HAP-1 (cell line): Measurements from ENCODE around the gene CEBPG.
A peak's percentile ranks its signal among the peaks of the same experiment; 100 is the strongest.

Source experiments
- DNase-seq, 2 experiments: peaks; one replicate each; pipeline ENCODE4 v3.0.0-alpha.2; 2016 to 2020; ENCODE audit warnings: low spot score in 2 of 2
- H3K27me3 ChIP-seq: fragments of 250-450 bp; sonication (Bioruptor Pico); 2 replicates; pipeline ENCODE4 v1.5.1; 2020; ENCODE audit warnings: low read depth, mild to moderate bottlenecking, moderate library complexity
- H3K36me3 ChIP-seq: fragments of 250-450 bp; sonication (Bioruptor Pico); replicated peaks from 2 replicates; pipeline ENCODE4 v1.5.1; 2020; ENCODE audit warnings: mild to moderate bottlenecking
- H3K4me1 ChIP-seq: fragments of 250-450 bp; sonication (Bioruptor Pico); 2 replicates; pipeline ENCODE4 v1.5.1; 2020; ENCODE audit warnings: mild to moderate bottlenecking
- H3K4me3 ChIP-seq: fragments of 250-450 bp; sonication (Bioruptor Pico); 2 replicates; pipeline ENCODE4 v1.5.1; 2020; ENCODE audit warnings: mild to moderate bottlenecking, moderate library complexity
- H3K9me3 ChIP-seq: fragments of 250-450 bp; sonication (Bioruptor Pico); 2 replicates; pipeline ENCODE4 v1.5.1; 2020; ENCODE audit warnings: mild to moderate bottlenecking, moderate library complexity
- in situ Hi-C: fragments of 300-500 bp; cut with MboI; formaldehyde crosslinking; loops from 3 replicates; pipeline ENCODE4 v1.14.3; 2020; ENCODE audit warnings: low sequenced_read_pairs, inconsistent platforms, mixed read lengths

Gene CEBPG

DNA sequence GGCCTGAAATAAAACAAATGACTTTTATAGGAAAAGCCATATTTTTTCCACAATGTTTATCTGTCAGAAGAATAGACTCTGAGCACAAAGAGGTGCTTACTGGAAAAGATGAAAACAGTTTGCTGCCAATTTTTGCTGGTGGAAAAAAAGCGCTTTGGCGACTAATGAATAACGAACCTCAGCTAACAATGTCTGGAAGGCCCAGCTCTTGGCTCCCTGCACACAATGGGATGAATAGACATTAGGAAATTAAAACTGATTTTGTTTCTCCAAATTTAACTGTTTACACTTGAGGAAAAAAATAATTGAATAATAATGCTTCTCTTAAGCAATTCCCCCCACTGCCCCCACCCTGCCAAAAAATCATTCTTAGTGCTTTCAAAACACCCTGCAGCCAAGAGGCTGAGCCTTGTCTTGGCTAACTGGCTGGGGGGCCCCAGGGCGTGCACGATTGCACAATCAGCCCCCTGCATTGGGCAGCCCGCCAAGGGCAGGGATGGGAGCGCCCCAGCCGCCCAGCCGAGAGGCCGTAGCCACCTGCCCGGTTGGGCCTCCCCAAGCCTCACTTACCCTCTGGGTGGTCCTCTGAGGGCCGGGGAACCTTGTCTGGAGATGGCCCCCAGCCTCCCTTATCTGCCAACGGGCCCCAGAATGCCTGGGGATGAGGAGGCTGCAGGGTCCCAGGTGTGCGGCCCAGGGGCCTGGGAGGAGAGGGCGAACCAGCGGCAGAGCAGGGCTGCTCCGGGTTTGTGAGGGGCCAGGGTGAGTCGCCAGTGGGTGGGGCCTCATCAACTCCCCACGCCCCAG, 16.8 kb downstream of the CEBPG start:
- peak; percentile 42 to 76 for DNase-seq
- in situ Hi-C loops, result no loop called here
- no peaks in the 10 kb centered on the region for H3K36me3 ChIP-seq
- no peak overlapping the region for H3K4me3 ChIP-seq
- no peaks in the 10 kb centered on the region for H3K9me3 ChIP-seq
- no peaks in the 10 kb centered on the region for H3K27me3 ChIP-seq
- H3K4me1 ChIP-seq, result peaks cover 15% of the 10 kb centered on the region

DNA sequence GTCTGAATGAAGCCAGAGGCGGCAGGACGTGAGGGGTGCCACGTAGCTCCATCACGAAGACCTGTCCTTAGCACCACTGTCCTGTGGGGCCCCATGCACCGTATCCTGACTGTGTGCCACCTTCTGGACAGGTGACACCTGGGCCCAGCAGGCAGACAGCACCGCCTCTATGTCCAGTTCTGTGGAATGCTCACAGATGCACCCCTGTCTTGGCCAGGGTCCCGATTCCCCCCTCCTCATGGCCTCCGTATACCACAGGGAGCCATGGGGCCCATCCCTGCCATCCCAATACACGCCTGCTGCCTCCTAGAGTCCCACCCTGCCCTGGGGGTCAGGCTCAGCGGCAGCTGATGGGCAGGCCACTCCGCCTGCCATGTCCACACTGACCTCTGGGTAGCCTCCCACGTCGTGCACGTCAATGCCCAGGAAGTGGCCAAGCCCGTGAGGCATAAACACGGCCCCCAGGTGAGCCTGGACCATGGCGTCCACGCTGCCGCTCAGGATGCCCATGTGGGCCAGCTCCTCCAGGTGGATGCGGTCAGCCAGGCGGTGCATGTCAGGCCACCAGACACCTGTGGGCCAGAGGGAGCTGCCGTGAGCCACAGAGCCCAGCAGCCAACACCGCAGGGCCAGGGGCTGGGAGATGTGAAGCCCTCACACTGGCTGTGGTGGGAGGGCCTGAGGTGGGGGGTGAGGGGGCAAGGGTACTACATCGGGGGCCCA, 17.6 kb downstream of the CEBPG start:
- no peaks in the 10 kb centered on the region for H3K36me3 ChIP-seq

DNA sequence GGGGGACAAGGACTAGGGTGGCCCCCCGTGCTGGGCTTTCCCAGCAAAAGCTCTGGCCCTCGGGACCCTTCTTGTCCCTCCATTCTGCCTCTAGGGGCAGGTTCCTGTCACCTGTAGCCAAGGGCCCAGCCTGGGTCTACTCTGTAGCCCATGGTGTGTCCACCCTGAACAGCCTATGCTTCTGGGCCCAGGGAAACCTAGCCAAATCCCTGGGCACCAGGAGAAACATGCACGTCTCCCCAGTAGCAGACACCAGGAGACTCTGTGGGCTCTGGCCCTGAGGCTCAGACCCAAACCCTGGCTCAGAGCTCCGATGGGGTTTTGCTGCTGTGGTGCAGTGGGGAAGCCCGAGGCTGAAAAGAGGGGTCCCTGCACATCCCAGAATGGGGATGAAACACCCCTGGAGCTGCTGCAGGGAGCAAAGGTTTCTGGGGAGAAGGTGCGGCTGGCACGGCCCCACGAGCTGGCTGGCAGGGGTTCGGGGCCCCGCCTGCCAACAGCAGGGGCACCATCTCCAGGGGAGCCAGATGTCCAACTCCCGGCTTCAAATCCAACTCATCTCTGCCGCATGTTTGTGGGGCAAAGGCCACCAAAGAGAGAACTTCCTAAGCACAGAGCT, 18.2 kb downstream of the CEBPG start:
- DNase-seq, result no peak
- Histone ChIP-seq H3K36me3 (no peaks in the 10 kb centered on the region), H3K9me3 (no peaks in the 10 kb centered on the region), H3K4me3 (no peak overlapping the region), H3K4me1 (peaks cover 15% of the 10 kb centered on the region), H3K27me3 (no peaks in the 10 kb centered on the region)
- in situ Hi-C loops, result no loop called here

More for the DNA sequence above, 17.6 kb downstream of the CEBPG start:
- DNase-seq, result no peak
- Histone ChIP-seq H3K4me1 (peaks cover 15% of the 10 kb centered on the region), H3K9me3 (no peaks in the 10 kb centered on the region), H3K27me3 (no peaks in the 10 kb centered on the region), H3K4me3 (no peak overlapping the region)
- in situ Hi-C loops, result no loop called here

DNA sequence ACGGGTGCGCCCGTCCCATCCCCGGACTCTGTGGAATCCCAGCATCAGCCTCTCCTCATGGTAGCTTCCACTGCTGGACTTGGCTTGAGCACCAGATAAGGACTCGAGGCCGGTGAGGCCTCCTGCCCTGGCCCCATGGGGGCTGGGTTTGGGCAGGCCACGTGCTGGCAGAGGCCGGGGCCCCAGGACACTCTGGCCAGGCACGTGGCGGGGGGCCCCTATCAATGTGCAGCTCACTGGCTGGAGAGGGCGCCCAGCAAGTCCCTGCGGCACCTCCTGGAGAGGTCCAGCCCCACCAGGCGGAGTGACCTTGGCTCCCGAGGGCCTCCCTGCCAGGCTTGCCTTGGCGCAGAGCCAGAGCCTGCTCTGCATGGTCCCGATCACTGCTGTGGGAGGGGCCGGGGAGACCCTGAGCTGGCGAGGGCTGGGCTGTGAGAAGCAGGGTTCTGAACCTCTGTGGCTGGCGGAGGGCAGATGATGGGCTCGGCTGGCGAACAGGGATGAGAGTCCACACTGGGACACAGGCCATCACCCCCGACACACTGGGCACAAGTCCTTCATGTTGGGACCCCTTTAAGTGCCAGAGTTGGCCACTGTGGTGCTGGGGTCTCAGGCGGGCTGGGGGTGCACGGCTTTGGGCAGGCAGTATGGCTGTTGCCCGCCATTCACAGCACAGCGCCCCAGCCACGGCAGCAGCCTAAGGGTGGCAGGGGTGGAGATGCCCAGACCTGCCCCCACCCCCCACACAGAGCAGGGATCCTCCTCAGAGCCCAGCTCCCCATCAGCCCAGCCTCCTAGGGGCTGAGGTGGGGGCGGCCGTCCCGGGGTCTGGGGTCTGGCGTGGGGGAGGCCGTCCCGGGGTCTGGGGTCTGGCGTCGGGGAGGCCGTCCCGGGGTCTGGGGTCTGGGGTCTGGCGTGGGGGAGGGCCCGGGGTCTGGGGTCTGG, 19.1 kb downstream of the CEBPG start:
- DNase-seq, result no peak
- Histone ChIP-seq H3K27me3 (no peaks in the 10 kb centered on the region), H3K36me3 (no peaks in the 10 kb centered on the region), H3K4me3 (no peak overlapping the region), H3K4me1 (peaks cover 15% of the 10 kb centered on the region), H3K9me3 (no peaks in the 10 kb centered on the region)
- in situ Hi-C loops, result no loop called here

DNA sequence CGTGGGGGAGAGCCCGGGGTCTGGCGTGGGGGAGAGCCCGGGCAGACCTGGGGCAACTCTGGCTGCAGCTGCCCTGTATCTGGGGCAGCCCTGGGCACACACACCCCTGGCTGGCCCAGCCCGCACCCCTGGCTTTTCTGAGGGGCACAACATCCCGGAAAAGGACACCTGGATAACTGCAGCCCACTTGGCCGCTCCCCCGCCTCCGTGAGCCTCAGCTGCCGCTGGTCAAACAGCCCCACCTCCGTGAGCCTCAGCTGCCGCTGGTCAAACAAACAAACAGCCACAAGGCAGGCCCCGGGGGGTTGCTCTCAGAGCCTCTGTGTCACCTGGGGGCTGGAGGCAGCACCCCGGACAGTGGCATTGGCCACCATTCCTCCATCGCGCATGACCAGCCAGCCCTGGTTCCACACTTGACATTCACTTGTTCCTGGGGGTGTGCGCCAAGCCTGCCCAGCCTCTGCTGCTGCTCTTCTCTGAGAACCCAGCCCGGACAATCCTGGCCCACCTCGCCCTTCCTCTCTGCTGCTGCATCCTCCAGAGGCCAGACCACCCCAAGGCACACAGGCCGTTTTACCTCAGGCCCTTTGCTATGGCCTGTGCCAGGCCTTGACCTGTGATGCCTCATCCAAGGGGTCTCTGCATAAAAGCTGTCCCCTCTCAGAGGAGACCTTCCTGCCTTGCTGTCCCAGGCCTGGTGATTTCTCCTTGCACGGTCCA, 19.9 kb downstream of the CEBPG start:
- in situ Hi-C loops, result no loop called here
- no peaks in the 10 kb centered on the region for H3K27me3 ChIP-seq
- H3K9me3 ChIP-seq, result no peaks in the 10 kb centered on the region
- no peak for DNase-seq
- H3K4me1 ChIP-seq, result peaks cover 15% of the 10 kb centered on the region
- no peak overlapping the region for H3K4me3 ChIP-seq
- H3K36me3 ChIP-seq, result no peaks in the 10 kb centered on the region

DNA sequence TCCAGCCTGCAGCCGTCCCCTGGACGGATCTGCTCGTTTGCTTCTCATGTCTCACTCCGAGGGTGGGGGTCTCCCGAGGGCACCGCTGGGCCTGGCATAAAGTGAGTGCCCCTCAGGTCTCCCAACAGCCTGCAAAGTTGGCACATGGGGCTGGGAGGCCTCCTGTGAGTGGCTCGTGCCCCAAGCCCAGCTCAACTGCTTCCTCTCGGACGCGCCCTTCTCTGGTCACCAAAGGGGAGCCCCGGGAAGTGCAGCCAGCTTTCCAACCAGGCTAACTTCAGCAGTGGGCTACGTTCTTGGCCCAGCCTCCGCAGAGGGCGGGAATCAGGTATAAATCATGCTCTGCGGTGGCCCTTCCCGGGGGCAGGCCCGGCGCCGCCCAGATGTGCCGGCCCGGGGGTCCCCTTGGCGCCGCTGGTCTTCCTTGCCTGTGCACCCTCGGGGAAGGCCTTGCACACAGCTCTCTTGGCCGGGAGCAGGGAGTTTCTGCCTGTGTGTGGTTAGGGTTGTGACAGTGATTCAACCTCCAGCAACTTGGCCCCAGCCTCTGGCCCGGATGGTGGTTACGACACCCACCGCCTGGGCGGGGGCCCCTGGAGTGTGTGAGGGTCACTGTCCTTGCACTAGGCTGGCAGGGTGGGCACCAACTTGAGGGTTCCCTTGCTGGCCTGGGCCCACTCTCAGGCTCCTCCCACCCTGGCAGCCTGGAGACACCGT, 20.7 kb downstream of the CEBPG start:
- no peaks in the 10 kb centered on the region for H3K27me3 ChIP-seq
- H3K9me3 ChIP-seq, result no peaks in the 10 kb centered on the region
- DNase-seq, result no peak
- in situ Hi-C loops, result no loop called here
- no peaks in the 10 kb centered on the region for H3K36me3 ChIP-seq
- H3K4me3 ChIP-seq, result no peak overlapping the region
- H3K4me1 ChIP-seq, result peaks cover 15% of the 10 kb centered on the region

DNA sequence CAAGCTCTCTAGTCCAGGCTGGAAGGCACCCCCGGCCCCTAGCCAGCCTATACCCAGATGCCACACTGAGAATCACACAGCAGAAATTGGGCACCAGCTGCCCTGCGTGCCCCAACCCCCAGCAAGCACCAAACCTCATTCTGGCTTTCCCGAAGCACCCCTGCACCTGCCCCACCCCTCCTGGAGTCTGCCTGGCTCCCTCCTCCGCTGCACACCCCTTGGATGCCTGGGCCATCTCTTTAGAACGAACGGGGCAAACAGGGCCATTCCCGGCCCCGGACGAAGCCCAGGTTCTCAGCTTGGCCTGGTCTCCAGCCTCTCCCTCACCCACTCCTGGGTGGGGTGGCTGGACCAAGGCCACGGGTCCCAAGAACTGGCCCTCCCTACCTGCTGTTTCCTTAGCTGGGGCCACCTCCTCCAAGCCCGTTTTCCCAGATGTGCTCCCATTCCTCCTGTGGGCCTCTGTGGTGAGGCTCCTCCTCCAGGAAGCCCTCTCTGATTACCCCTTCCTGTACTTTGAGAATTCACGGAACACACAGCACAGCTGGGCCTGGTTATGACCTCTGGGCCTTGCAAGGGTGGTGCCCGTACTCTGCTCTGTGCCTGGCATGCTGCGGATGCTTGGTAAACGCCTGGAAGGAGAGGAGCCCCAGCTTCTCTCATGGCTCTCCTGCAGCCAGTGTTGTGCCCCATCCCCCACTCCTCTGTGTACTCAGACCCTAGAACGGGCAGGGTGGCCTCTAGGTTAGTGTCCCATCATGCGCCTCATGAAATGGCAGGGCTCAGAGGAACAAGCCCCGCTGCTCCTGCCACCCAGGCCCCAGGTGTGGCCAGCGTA, 21.4 kb downstream of the CEBPG start:
- Histone ChIP-seq H3K4me1 (peaks cover 8% of the 10 kb centered on the region), H3K36me3 (no peaks in the 10 kb centered on the region), H3K4me3 (no peak overlapping the region), H3K27me3 (no peaks in the 10 kb centered on the region), H3K9me3 (no peaks in the 10 kb centered on the region)
- no peak for DNase-seq
- in situ Hi-C loops, result no loop called here

DNA sequence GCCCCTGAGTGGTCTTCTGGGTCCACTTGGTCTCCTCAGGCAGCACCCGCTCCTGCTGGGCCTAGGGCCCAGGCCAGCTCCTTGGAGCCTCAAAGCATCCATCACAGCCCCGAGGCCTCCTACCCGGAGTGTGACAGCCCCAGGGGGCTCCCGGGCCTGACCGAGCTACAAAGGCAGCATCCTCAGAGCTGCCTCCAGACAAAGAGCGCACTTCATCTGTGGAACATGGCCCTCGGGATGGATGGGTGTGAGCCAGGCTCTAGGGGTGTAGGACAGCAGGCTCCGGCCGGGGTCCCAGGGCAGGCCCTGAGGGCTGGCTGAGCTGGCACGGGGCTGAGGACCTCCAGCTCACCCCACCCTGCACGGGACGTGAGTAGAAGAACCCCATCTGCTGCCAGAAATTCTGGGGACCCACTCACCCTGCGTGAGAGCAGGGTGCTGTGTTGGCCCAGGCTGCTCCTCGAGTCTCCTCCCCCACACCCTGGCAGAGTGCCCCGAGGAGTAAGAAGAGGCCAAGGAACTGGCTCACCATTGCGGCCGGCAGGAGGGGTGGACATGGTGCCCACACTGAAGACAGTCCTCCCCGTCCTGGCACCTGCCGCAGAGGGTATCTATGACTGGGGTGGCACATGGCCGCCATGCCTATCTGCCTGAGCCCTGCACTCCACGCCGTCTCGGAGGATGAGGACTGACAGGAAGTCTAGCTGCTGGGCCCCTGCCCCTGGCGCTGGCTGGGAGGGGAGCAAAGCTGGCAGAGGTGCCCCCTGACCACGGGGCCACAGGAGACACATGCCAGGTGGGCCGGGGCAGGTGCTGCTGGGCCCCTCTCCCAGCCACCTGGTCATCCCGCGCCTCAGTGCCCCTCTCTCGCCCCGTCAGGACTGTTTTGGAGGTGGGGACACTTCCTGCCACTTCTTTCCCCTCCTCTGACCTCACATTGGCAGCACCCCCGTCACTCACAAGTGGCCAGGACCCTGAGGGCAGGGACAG, 22.3 kb downstream of the CEBPG start:
- no peak overlapping the region for H3K4me3 ChIP-seq
- H3K36me3 ChIP-seq, result no peaks in the 10 kb centered on the region
- H3K27me3 ChIP-seq, result no peaks in the 10 kb centered on the region
- DNase-seq, result no peak
- in situ Hi-C loops, result no loop called here
- peaks cover 2% of the 10 kb centered on the region for H3K4me1 ChIP-seq
- H3K9me3 ChIP-seq, result no peaks in the 10 kb centered on the region

DNA sequence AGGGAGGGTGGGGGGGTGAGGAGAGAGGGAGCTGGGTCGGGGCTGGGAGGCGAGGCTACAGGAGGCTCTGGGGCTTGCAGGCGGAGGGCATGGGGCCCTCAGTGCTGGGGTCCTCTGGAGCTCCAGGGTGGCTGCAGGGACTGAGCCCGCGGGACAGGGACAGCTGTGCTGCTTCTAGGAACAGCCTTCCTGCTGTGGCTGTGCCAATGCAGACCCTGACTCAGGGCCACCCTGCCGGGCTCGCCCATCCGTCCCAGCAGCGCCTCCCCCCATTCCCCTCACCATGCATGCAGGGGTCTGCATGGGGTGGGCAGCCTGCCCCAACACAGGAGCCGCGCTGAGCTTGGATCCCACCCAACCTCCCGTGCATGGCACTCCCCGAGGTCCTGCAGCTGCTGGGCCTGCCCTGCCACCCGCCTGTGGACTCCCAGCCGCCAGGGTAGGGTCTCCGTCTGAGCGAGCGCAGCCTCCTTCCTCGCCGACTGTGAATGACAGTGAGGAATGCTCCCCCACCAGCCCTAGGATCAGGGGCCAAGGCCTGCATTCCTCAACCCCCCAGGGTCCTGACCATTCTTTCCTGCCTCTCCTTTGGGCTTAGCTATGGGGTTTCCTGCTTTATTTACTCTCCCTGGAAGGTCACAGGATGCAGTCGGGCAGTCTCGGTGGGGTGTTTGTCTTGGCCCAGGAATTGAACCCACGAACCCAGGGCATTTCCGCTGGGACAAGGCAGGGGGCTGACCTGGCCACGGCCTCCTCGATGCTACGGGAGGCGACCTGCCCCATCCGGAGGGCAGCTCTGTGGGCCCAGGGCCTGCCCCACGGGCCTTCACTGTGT, 23.4 kb downstream of the CEBPG start:
- DNase-seq, result no peak
- Histone ChIP-seq H3K4me3 (no peak overlapping the region), H3K36me3 (no peaks in the 10 kb centered on the region), H3K27me3 (no peaks in the 10 kb centered on the region), H3K4me1 (no peaks in the 10 kb centered on the region), H3K9me3 (no peaks in the 10 kb centered on the region)
- in situ Hi-C loops, result no loop called here

DNA sequence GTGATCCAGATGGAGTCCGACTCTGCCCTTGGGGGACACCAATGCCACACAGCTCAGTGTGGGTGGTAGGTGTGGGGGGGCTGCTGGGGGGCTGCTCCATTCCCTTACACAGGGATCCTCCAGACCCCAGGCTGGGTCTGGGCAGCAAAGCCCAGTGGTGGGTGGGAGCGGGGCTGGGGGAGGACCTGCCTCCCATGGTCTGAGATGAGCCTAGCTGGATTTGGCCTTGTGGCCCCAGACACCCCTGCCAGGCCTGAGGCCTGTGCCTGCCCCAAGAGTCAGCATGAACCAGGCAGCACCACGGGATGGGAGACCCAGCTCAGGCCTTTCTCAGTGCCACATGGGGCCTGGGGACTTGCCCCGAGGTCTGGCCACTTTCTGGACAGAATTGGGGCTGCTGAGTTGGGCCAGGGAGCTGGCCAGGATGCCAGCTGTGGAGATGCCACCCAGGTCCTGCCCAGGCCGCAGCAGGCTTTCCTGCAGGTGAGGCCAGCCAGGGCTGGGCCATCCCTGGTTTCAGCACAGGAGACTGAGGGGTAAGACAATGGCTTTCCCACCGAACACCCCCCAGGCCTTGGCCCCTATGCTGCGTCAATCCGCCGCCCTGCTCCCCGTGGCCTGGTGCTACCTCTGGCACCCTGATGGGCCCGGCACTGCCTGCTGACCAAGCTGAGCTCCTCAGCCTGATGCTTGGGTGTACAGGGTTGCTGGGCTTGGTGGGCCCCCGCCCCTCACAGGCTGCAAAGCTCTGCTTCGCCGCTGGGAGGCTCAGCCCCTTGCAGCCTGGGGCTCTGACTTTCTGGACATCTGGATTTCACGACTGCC, 24.2 kb downstream of the CEBPG start:
- no peak for DNase-seq
- no peaks in the 10 kb centered on the region for H3K27me3 ChIP-seq
- H3K4me3 ChIP-seq, result no peak overlapping the region
- no peaks in the 10 kb centered on the region for H3K9me3 ChIP-seq
- H3K36me3 ChIP-seq, result no peaks in the 10 kb centered on the region
- no peaks in the 10 kb centered on the region for H3K4me1 ChIP-seq
- in situ Hi-C loops, result no loop called here
